H9 (cell line): ENCODE data around the gene KCNIP4. TPM values are rescaled to one million over a fixed set of nuclear protein-coding genes. Genes with fewer than 3 reads are reported as not detected.

Experiments
- DNase-seq: peaks from one replicate; pipeline ENCODE4 v3.0.0-alpha.2; 2017
- H2AFZ ChIP-seq: one replicate; pipeline ENCODE4 v1.6.1; 2013; ENCODE audit warnings: mild to moderate bottlenecking, low read length, control low read depth, moderate library complexity
- H2AK5ac ChIP-seq: 2 replicates; pipeline ENCODE4 v1.6.1; 2013; ENCODE audit warnings: low read length, control low read depth, mixed read lengths; ENCODE audit not compliant: insufficient read length
- H2BK120ac ChIP-seq: one replicate; pipeline ENCODE4 v1.6.1; 2013; ENCODE audit warnings: low read depth, mild to moderate bottlenecking, low read length, control low read depth, inconsistent platforms; ENCODE audit not compliant: poor library complexity, severe bottlenecking
- H2BK12ac ChIP-seq: 2 replicates; pipeline ENCODE4 v1.6.1; 2013; ENCODE audit warnings: low read length, control low read depth, mixed read lengths, low read depth; ENCODE audit not compliant: insufficient read length
- H2BK15ac ChIP-seq: 2 replicates; pipeline ENCODE4 v1.6.1; 2013; ENCODE audit warnings: low read depth, low read length, control low read depth
- H2BK20ac ChIP-seq: one replicate; pipeline ENCODE4 v1.6.1; 2013; ENCODE audit warnings: low read depth, mild to moderate bottlenecking, low read length, control low read depth, inconsistent platforms; ENCODE audit not compliant: poor library complexity, severe bottlenecking
- H2BK5ac ChIP-seq: 2 replicates; pipeline ENCODE4 v1.6.1; 2013; ENCODE audit warnings: low read length, control low read depth, mixed read lengths; ENCODE audit not compliant: insufficient read length
- H3K14ac ChIP-seq: 2 replicates; pipeline ENCODE4 v1.6.1; 2013; ENCODE audit warnings: low read length, control low read depth; ENCODE audit not compliant: insufficient read depth
- H3K18ac ChIP-seq: 2 replicates; pipeline ENCODE4 v1.6.1; 2013; ENCODE audit warnings: low read depth, mild to moderate bottlenecking, mixed read lengths, low read length, control low read depth; ENCODE audit not compliant: insufficient read length
- H3K23ac ChIP-seq: 2 replicates; pipeline ENCODE4 v1.6.1; 2013; ENCODE audit warnings: low read length, control low read depth, mixed read lengths, low read depth; ENCODE audit not compliant: insufficient read length
- H3K23me2 ChIP-seq: 2 replicates; pipeline ENCODE4 v1.6.1; 2013; ENCODE audit warnings: low read depth, mild to moderate bottlenecking, mixed read lengths, low read length, control low read depth; ENCODE audit not compliant: insufficient read length, poor library complexity, severe bottlenecking
- H3K27ac ChIP-seq: 2 replicates; pipeline ENCODE4 v1.5.1; 2013; ENCODE audit warnings: low read length, control low read depth, mixed read lengths, low read depth; ENCODE audit not compliant: insufficient read length
- H3K27me3 ChIP-seq: 2 replicates; pipeline ENCODE4 v1.6.1; 2013; ENCODE audit warnings: low read length, control low read depth, inconsistent platforms; ENCODE audit not compliant: insufficient read depth
- H3K4ac ChIP-seq: 2 replicates; pipeline ENCODE4 v1.6.1; 2013; ENCODE audit warnings: low read depth, mild to moderate bottlenecking, control low read depth, inconsistent platforms, low read length, moderate library complexity
- H3K4me1 ChIP-seq: 2 replicates; pipeline ENCODE4 v1.6.1; 2013; ENCODE audit warnings: low read length, control low read depth, inconsistent platforms; ENCODE audit not compliant: insufficient read depth
- H3K4me2 ChIP-seq: 2 replicates; pipeline ENCODE4 v1.6.1; 2013; ENCODE audit warnings: low read length, control low read depth, mixed read lengths; ENCODE audit not compliant: insufficient read length, insufficient read depth
- H3K56ac ChIP-seq: 2 replicates; pipeline ENCODE4 v1.6.1; 2013; ENCODE audit warnings: low read depth, mild to moderate bottlenecking, mixed read lengths, low read length, control low read depth; ENCODE audit not compliant: insufficient read length
- H3K79me1 ChIP-seq: 2 replicates; pipeline ENCODE4 v1.6.1; 2013; ENCODE audit warnings: low read depth, mild to moderate bottlenecking, moderate library complexity, low read length, control low read depth, inconsistent platforms; ENCODE audit not compliant: insufficient read depth, poor library complexity, severe bottlenecking
- H3K79me2 ChIP-seq: 2 replicates; pipeline ENCODE4 v1.6.1; 2013; ENCODE audit warnings: low read length, control low read depth, inconsistent platforms; ENCODE audit not compliant: insufficient read depth
- H3K9ac ChIP-seq: 2 replicates; pipeline ENCODE4 v1.6.1; 2013; ENCODE audit warnings: low read length, control low read depth, mixed read lengths; ENCODE audit not compliant: insufficient read length; ENCODE audit errors: extremely low read depth
- H3K9me3 ChIP-seq: one replicate; pipeline ENCODE4 v1.6.1; 2013; ENCODE audit warnings: low read depth, low read length, inconsistent platforms; ENCODE audit not compliant: control insufficient read depth
- H3T11ph ChIP-seq: one replicate; pipeline ENCODE4 v1.6.1; 2013; ENCODE audit warnings: mild to moderate bottlenecking, low read length, control low read depth, inconsistent platforms
- H4K20me1 ChIP-seq: one replicate; pipeline ENCODE4 v1.6.1; 2013; ENCODE audit not compliant: control insufficient read depth, insufficient read length, insufficient read depth
- H4K5ac ChIP-seq: 2 replicates; pipeline ENCODE4 v1.6.1; 2013; ENCODE audit warnings: low read depth, mild to moderate bottlenecking, mixed read lengths, low read length, control low read depth; ENCODE audit not compliant: insufficient read length
- H4K8ac ChIP-seq: replicated peaks from 2 replicates; pipeline ENCODE4 v1.6.1; 2013; ENCODE audit warnings: low read length, control low read depth, mixed read lengths, low read depth; ENCODE audit not compliant: insufficient read length
- H4K91ac ChIP-seq: 2 replicates; pipeline ENCODE4 v1.6.1; 2013; ENCODE audit warnings: low read depth, mild to moderate bottlenecking, moderate library complexity, mixed read lengths, low read length, control low read depth; ENCODE audit not compliant: insufficient read length
- H3K27ac Mint-ChIP-seq, 3 experiments: 2 replicates in 2 of 3; 3 replicates in 1 of 3; pipeline ENCODE4 v1.8.0; 2020 to 2021; ENCODE audit warnings: mixed read lengths in 3 of 3, mild to moderate bottlenecking in 1 of 3, moderate library complexity in 1 of 3
- H3K27me3 Mint-ChIP-seq: 2 replicates; pipeline ENCODE4 v1.8.0; 2021; ENCODE audit warnings: low read depth, mild to moderate bottlenecking, moderate library complexity, mixed read lengths
- H3K36me3 Mint-ChIP-seq, 3 experiments: 2 replicates in 2 of 3; 3 replicates in 1 of 3; pipeline ENCODE4 v1.8.0; 2020 to 2021; ENCODE audit warnings: low read depth in 3 of 3, mixed read lengths in 3 of 3; ENCODE audit not compliant: insufficient read depth in 1 of 3
- H3K4me1 Mint-ChIP-seq, 2 experiments: 2 replicates each; pipeline ENCODE4 v1.8.0; 2020; ENCODE audit warnings: mixed read lengths in 2 of 2
- H3K4me3 Mint-ChIP-seq, 2 experiments: 2 replicates in 1 of 2; 3 replicates in 1 of 2; pipeline ENCODE4 v1.8.0; 2020 to 2021; ENCODE audit warnings: mild to moderate bottlenecking in 2 of 2, mixed read lengths in 2 of 2, moderate library complexity in 1 of 2
- H3K9me3 Mint-ChIP-seq, 2 experiments: 2 replicates in 1 of 2; 3 replicates in 1 of 2; pipeline ENCODE4 v1.8.0; 2020; ENCODE audit warnings: mild to moderate bottlenecking in 2 of 2, mixed read lengths in 2 of 2, moderate library complexity in 1 of 2
- WGBS: extraction: QIAGEN DNeasy Blood & Tissue Kit; methylation state at CpG from one replicate; pipeline ENCODE4 v1.1.7; 2013; ENCODE audit warnings: missing lambda C conversion rate, low lambda C conversion rate, mixed read lengths; ENCODE audit not compliant: insufficient read length; ENCODE audit errors: extremely low coverage; 5-methylcytosine and 5-hydroxymethylcytosine counted together
- total RNA-seq: library from RNA; stranded (reverse); gene quantifications from 2 replicates; pipeline ENCODE4 v1.2.1, GENCODE V29; 2021
- TF ChIP-seq, protein P1 (sequence below): fragments of 200-600 bp; sonication (generic); conservative IDR thresholded peaks from 3 replicates; pipeline ENCODE4 v1.8.0; 2021; ENCODE audit warnings: antibody characterized with exemption, mild to moderate bottlenecking

The KCNIP4 gene
- total RNA-seq, 1 experiment from 2014 or later: not detected

DNA sequence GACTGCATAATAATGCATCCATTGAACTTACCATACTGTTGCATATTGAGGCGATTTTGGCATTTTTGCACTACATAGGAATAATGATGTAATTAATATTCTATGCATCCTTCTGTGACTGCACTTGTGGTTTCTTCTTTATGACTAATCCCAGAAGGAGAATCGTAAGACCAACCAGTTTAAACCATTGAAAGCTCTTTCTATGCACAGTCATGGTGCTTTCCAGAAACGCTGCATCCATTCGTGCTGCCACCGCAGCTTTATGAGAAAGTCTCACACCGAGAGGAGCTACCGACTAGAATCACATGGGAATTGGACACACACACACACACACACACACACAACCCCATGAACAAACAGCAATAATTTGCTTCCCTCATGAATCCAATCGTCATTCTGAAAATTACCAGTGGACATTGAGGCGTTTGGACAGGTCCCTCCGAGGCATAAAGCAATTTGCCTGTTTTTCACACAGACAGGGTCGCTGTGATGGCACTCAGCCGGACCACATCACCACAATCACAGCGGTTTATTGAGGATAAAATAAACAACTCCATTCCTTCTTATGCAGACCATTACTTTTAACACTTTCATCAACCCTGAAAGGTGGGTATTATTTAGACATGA is 1184.1 kb downstream of the KCNIP4 start:
- H2AK5ac ChIP-seq: no peak overlapping the region
- Mint-ChIP-seq H3K36me3 (no peaks in the 10 kb centered on the region), H3K9me3 (no peaks in the 10 kb centered on the region), H3K4me1 (no peaks in the 10 kb centered on the region), H3K27me3 (no peaks in the 10 kb centered on the region), H3K4me3 (no peak overlapping the region), H3K27ac (no peak overlapping the region)
- no peaks in the 10 kb centered on the region for H3K79me2 ChIP-seq
- no peak overlapping the region for H3K23ac ChIP-seq
- no peak overlapping the region for H3K56ac ChIP-seq
- H3K79me1 ChIP-seq: no peaks in the 10 kb centered on the region
- H3K27ac ChIP-seq: no peak overlapping the region
- H2BK5ac ChIP-seq: no peak overlapping the region
- TF ChIP-seq, protein P1, sequence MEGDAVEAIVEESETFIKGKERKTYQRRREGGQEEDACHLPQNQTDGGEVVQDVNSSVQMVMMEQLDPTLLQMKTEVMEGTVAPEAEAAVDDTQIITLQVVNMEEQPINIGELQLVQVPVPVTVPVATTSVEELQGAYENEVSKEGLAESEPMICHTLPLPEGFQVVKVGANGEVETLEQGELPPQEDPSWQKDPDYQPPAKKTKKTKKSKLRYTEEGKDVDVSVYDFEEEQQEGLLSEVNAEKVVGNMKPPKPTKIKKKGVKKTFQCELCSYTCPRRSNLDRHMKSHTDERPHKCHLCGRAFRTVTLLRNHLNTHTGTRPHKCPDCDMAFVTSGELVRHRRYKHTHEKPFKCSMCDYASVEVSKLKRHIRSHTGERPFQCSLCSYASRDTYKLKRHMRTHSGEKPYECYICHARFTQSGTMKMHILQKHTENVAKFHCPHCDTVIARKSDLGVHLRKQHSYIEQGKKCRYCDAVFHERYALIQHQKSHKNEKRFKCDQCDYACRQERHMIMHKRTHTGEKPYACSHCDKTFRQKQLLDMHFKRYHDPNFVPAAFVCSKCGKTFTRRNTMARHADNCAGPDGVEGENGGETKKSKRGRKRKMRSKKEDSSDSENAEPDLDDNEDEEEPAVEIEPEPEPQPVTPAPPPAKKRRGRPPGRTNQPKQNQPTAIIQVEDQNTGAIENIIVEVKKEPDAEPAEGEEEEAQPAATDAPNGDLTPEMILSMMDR: no peak
- H3K9ac ChIP-seq: no peak overlapping the region
- no peak overlapping the region for H2BK15ac ChIP-seq
- no peak overlapping the region for H3K18ac ChIP-seq
- no peak overlapping the region for H2BK20ac ChIP-seq
- no peak overlapping the region for H4K5ac ChIP-seq
- H3K4ac ChIP-seq: no peak overlapping the region
- H2BK120ac ChIP-seq: no peak overlapping the region
- H3K4me2 ChIP-seq: no peak overlapping the region
- no peaks in the 10 kb centered on the region for H4K20me1 ChIP-seq
- no peak overlapping the region for H3K14ac ChIP-seq
- no peaks in the 10 kb centered on the region for H3K9me3 ChIP-seq
- H3K23me2 ChIP-seq: no peaks in the 10 kb centered on the region
- H4K8ac ChIP-seq: no peak overlapping the region
- H4K91ac ChIP-seq: no peak overlapping the region
- H2BK12ac ChIP-seq: no peak overlapping the region
- H3K4me1 ChIP-seq: no peaks in the 10 kb centered on the region
- H3T11ph ChIP-seq: no peak overlapping the region
- no peak for DNase-seq
- no peaks in the 10 kb centered on the region for H3K27me3 ChIP-seq
- H2AFZ ChIP-seq: no peak overlapping the region
- no CpG with 5 or more reads among the region's 13 CpGs for WGBS
